ENCODE data around the gene TMED4.

- TF ChIP-seq TAF1 (IDR thresholded peaks at IDR 0.05; ENCODE audit: low read depth, low read length) = no peak
- TF ChIP-seq POLR2A (IDR thresholded peaks at IDR 0.05; ENCODE audit: low read depth, low read length) = no peak
- no peak for TF ChIP-seq POLR2AphosphoS5 (IDR thresholded peaks at IDR 0.05; ENCODE audit: low read depth, low read length)
- no peak for TF ChIP-seq SPI1 (IDR thresholded peaks at IDR 0.05; ENCODE audit: low read depth, low read length)
- no peak for TF ChIP-seq POU2F2 (IDR thresholded peaks at IDR 0.05; ENCODE audit: low read depth, low read length)
These were observed 33.1 kb downstream of the TMED4 start for GRCh38 chr7:44548893-44549292.

All from GM12891 (cell line).